ENCODE measurements around the gene RSRC2. TPM values are rescaled to one million over a fixed set of nuclear protein-coding genes. Genes with fewer than 3 reads are reported as not detected.
"Not testable (repeated sequence)": the region's sequence is repeated elsewhere in the genome, so short reads cannot be mapped to it uniquely, and the experiment has no call there.

Gene RSRC2
- total RNA-seq, 1 donor, result 41.9 TPM

DNA sequence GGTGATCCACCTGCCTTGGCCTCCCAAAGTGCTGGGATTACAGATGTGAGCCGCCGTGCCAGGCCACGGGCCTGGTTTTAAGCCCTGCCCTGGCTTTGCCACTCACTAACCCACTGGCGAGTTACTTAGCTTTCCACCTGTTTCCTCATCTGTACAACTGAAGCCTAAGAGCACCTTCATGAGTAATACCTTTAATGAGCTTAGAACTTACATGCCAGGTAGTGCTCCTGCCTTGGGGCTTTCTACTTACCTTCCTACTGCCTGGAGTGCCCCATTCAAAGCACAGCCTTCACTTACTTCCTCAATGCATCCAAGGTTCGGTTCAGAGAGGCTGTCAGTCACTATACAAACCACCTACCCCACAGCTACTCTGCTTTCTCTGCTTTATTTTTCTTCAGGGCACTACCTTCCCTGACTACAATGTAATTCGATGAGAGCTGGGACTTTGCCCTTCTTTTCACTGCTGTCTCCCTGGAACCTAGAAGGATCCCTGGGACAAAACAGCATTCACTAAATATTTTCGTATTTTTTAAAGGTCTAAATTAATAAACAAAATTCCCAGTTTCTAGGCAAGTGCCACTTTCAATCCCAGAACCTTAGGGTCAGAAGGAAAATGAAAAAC, 39.8 kb downstream of the RSRC2 start:
- DNase-seq (ENCODE audit: low read depth), result no peak
- H3K4me3 ChIP-seq (ENCODE audit: low read depth, low read length), result no peak overlapping the region
- TF ChIP-seq, protein P1, sequence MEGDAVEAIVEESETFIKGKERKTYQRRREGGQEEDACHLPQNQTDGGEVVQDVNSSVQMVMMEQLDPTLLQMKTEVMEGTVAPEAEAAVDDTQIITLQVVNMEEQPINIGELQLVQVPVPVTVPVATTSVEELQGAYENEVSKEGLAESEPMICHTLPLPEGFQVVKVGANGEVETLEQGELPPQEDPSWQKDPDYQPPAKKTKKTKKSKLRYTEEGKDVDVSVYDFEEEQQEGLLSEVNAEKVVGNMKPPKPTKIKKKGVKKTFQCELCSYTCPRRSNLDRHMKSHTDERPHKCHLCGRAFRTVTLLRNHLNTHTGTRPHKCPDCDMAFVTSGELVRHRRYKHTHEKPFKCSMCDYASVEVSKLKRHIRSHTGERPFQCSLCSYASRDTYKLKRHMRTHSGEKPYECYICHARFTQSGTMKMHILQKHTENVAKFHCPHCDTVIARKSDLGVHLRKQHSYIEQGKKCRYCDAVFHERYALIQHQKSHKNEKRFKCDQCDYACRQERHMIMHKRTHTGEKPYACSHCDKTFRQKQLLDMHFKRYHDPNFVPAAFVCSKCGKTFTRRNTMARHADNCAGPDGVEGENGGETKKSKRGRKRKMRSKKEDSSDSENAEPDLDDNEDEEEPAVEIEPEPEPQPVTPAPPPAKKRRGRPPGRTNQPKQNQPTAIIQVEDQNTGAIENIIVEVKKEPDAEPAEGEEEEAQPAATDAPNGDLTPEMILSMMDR (IDR thresholded peaks at IDR 0.05; ENCODE audit: insufficient read depth, low read depth, low read length), result no peak

DNA sequence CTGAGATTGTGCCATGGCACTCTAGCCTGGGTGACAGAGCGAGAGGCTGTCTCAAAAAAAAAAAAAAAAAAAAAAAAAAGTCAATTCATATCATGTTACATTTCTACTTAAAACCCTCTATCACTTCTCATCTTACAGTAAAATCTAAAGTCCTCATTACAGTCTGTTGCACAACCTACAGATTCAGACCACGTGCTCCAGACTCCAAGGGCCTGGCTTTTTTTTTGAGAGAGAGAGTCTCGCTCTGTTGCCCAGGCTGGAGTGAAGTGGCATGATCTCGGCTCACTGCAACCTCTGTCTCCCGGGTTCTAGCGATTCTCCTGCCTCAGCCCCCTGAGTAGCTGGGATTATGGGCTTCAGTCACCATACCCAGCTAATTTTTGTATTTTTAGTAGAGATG, 40.4 kb downstream of the RSRC2 start:
- not testable (repeated sequence) for H3K4me3 ChIP-seq (ENCODE audit: low read depth, low read length)
- DNase-seq (ENCODE audit: low read depth), result peak; percentile 57

DNA sequence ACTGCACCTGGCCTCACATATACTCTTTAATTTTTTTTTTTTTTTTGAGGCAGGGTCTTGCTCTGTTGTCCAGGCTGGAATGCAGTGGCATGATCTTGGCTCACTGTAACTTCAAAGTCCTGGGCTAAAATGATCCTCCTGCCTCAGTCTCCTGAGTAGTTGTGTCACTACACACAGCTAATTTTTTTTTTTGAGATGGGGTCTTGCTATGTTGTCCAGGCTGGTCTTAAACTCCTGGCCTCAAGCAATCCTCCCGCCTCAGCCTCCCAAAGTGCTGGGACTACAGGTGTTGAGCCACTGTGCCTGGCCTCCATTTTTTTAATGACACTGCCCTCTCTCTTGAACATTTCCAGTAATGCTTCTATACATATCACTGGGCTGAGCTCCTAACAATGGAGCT, 42.4 kb downstream of the RSRC2 start:
- DNase-seq (ENCODE audit: low read depth), result not testable (repeated sequence)

DNA sequence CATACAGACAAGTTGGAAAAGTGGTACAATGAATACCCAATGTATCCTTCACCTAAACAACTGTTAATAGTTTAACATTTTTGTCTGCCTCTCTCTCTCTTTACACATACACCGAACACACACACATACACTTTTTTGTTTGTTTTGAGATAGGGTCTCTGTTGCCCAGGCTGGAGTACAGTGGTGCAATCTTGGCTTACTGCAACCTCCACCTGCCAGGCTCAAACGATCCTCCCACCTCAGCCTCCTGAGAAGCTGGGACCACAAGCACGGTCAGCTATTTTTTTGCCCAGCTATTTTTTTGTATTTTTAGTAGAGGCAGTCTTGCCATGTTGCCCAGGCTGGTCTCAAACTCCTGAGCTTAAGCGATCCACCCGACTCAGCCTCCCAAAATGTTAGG, 42.8 kb downstream of the RSRC2 start:
- TF ChIP-seq, protein P1 (IDR thresholded peaks at IDR 0.05; ENCODE audit: insufficient read depth, low read depth, low read length), result no peak
- DNase-seq (ENCODE audit: low read depth), result no peak
- H3K4me3 ChIP-seq (ENCODE audit: low read depth, low read length), result no peak overlapping the region

More for the DNA sequence above, 42.4 kb downstream of the RSRC2 start:
- not testable (repeated sequence) for H3K4me3 ChIP-seq (ENCODE audit: low read depth, low read length)

DNA sequence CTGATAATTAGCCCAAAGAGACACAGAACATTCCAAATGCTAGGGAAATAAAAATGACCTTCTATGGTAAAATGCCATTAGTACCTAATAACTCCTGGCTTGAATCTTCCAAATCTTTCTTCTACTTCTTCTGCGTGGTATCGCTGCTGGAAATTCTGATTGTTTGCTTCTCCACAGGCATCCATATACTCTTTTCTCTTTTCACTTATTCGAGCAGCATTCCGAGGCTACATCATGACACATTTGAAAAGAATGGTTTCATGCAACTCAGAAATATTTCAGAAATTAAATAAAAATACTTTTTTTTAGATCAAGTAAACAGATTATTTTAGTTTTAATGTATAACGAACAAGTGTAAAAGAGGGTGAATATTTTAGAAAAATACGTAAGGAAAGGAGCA, 44.9 kb downstream of the RSRC2 start:
- no peak for DNase-seq (ENCODE audit: low read depth)
- H3K4me3 ChIP-seq (ENCODE audit: low read depth, low read length), result no peak overlapping the region
- TF ChIP-seq, protein P1 (IDR thresholded peaks at IDR 0.05; ENCODE audit: insufficient read depth, low read depth, low read length), result no peak

DNA sequence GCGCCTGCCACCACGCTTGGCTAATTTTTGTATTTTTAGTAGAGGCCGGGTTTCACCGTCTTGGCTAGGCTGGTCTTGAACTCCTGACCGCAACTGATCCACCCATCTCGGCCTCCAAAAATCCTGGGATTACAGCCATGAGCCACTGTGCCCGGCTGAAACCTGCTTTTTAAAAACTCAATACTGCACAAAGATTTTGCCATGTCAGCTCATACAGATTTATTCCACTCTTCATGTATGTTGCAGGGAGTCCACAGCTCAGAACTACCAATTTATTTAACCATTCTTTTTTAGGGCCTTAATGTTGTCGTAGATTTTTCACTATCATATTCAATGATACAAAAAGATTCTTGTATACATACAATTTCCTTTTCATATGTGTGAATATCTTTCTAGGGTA, 46.0 kb downstream of the RSRC2 start:
- H3K4me3 ChIP-seq (ENCODE audit: low read depth, low read length), result no peak overlapping the region
- no peak for DNase-seq (ENCODE audit: low read depth)
- TF ChIP-seq, protein P1 (IDR thresholded peaks at IDR 0.05; ENCODE audit: insufficient read depth, low read depth, low read length), result no peak

DNA sequence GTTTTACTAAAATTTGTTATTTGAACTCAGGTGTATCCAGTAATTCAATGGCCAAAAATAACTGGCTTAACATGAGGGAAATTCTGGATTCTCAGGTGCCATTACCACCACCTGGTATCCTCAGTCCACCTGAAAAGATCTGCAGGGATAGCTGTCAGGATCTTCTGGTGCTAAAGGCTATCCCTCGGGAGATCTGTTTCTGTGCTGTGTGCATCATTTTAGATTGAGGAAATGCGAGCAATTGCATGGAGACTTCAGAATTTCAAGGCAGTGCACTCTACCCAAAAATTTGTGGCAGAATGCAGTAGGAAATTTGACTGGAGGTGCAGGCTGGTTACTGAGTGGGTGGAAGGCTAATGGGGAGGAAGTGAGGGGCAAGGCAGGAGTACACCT, 52.4 kb downstream of the RSRC2 start:
- H3K4me3 ChIP-seq (ENCODE audit: low read depth, low read length), result no peak overlapping the region
- TF ChIP-seq, protein P1 (IDR thresholded peaks at IDR 0.05; ENCODE audit: insufficient read depth, low read depth, low read length), result no peak
- DNase-seq (ENCODE audit: low read depth), result no peak

DNA sequence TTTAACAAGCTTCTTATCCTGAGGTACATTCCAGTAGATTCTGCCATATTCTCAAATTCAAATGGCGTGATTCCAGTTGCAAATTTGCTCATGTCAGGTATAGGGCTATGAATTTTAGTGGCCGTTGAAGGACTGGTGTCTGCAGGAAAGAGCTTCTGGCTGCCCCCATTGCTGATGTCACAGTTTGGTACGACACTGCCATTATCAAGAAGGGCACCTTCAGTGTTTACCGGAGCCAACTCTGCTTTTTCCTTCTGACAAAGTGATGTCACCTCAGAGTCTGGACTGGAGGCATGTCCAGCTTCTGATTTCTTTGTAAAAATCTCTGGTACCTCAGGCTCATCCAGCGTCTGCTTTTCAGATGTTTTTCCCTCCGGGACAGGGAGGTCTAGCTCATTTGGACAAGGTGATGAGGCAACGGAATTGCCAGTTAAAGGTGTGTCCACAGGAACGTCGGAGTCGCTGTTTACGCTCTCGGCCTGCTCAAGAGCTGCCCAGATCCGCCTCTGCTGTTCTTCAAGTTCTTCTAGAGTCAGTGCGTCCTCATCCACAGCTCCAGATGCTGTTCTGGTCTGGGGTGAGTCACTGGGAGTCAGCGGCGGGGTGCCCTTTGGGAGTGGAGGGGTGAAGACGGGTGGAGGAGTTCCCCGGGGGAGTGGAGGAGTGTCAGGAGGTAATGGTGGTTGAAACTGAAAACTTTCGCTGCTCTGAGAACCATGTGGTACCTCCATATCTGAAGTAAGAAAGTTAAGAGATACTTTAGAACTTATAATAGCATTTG, 53.0 kb downstream of the RSRC2 start:
- peak; percentile 87 for DNase-seq (ENCODE audit: low read depth)

More for the DNA sequence above, 53.0 kb downstream of the RSRC2 start:
- TF ChIP-seq, protein P1 (IDR thresholded peaks at IDR 0.05; ENCODE audit: insufficient read depth, low read depth, low read length), result no peak
- H3K4me3 ChIP-seq (ENCODE audit: low read depth, low read length), result no peak overlapping the region

Measured in fibroblast of villous mesenchyme (primary cell).